Karpas-422 (cell line): ENCODE data around the gene FNIP1. TPM values are rescaled to one million over a fixed set of nuclear protein-coding genes. Genes with fewer than 3 reads are reported as not detected.
"Not testable (repeated sequence)": the region's sequence is repeated elsewhere in the genome, so short reads cannot be mapped to it uniquely, and the experiment has no call there.

Source experiments
- DNase-seq: peaks from one replicate; pipeline ENCODE4 v3.0.0-alpha.2; 2015
- H2AFZ ChIP-seq: fragments of 200-600 bp; sonication (generic); 2 replicates; pipeline ENCODE4 v1.6.1; 2014; ENCODE audit warnings: antibody characterized with exemption, low read length, mixed read lengths
- H3K27ac ChIP-seq: fragments of 200-600 bp; sonication (generic); 2 replicates; pipeline ENCODE4 v1.5.1; 2014; ENCODE audit warnings: mild to moderate bottlenecking, low read length, moderate library complexity
- H3K27me3 ChIP-seq: fragments of 200-600 bp; sonication (generic); 2 replicates; pipeline ENCODE4 v1.6.1; 2014; ENCODE audit warnings: low read length, mixed read lengths
- H3K36me3 ChIP-seq: fragments of 200-600 bp; sonication (generic); 2 replicates; pipeline ENCODE4 v1.6.1; 2014; ENCODE audit warnings: low read length, mixed read lengths; ENCODE audit not compliant: insufficient read depth
- H3K4me1 ChIP-seq: fragments of 200-600 bp; sonication (generic); 2 replicates; pipeline ENCODE4 v1.6.1; 2014; ENCODE audit warnings: mild to moderate bottlenecking, low read length, mixed read lengths
- H3K4me2 ChIP-seq: fragments of 200-600 bp; sonication (generic); 2 replicates; pipeline ENCODE4 v1.6.1; 2014; ENCODE audit warnings: low read length, low read depth, mild to moderate bottlenecking; ENCODE audit not compliant: poor library complexity, severe bottlenecking
- H3K4me3 ChIP-seq: fragments of 200-600 bp; sonication (generic); 2 replicates; pipeline ENCODE4 v1.5.1; 2014; ENCODE audit warnings: mild to moderate bottlenecking, antibody characterized with exemption, low read length, mixed read lengths
- H3K79me2 ChIP-seq: fragments of 200-600 bp; sonication (generic); 2 replicates; pipeline ENCODE4 v1.6.1; 2014; ENCODE audit warnings: mild to moderate bottlenecking, low read length, mixed read lengths
- H3K9ac ChIP-seq: fragments of 200-600 bp; sonication (generic); 2 replicates; pipeline ENCODE4 v1.6.0; 2014; ENCODE audit warnings: low read length
- H3K9me2 ChIP-seq: fragments of 200-600 bp; sonication (generic), shearing (Covaris generic); replicated peaks from 2 replicates; pipeline ENCODE4 v1.6.0; 2014; ENCODE audit warnings: mild to moderate bottlenecking, low read length, moderate library complexity; ENCODE audit not compliant: insufficient read depth
- H3K9me3 ChIP-seq: fragments of 300-700, 200-600 bp; sonication (generic); 2 replicates; pipeline ENCODE4 v1.6.1; 2014; ENCODE audit warnings: low read length, mixed read lengths
- H4K20me1 ChIP-seq: fragments of 200-600 bp; sonication (generic); 2 replicates; pipeline ENCODE4 v1.6.1; 2014; ENCODE audit warnings: mild to moderate bottlenecking, antibody characterized with exemption, low read length, low read depth; ENCODE audit not compliant: insufficient read depth
- total RNA-seq: library from RNA; depleted of rRNA; stranded (reverse); fragments of >200 nt; shearing (Covaris generic); gene quantifications from 2 replicates; pipeline ENCODE4 v1.2.3, GENCODE V29; 2014; ENCODE audit warnings: low replicate concordance

Gene FNIP1
- total RNA-seq, 1 experiment from 2014 or later: 56.2 TPM

GRCh38 chr5:131718487-131719014, 78.3 kb downstream of the FNIP1 start:
- no peaks in the 10 kb centered on the region for H3K4me1 ChIP-seq
- no peak overlapping the region for H3K4me3 ChIP-seq
- no peak overlapping the region for H3K27ac ChIP-seq
- H3K9ac ChIP-seq: no peak overlapping the region
- no peak for DNase-seq
- H3K9me3 ChIP-seq: no peaks in the 10 kb centered on the region
- no peak overlapping the region for H3K4me2 ChIP-seq
- no peaks in the 10 kb centered on the region for H4K20me1 ChIP-seq
- H3K79me2 ChIP-seq: peaks cover 57% of the 10 kb centered on the region
- H3K27me3 ChIP-seq: no peaks in the 10 kb centered on the region
- no peak overlapping the region for H2AFZ ChIP-seq
- no peaks in the 10 kb centered on the region for H3K9me2 ChIP-seq
- peaks cover 9% of the 10 kb centered on the region for H3K36me3 ChIP-seq

GRCh38 chr5:131717164-131717563, 79.7 kb downstream of the FNIP1 start:
- not testable (repeated sequence) for H3K4me2 ChIP-seq

GRCh38 chr5:131716650-131717049, 80.2 kb downstream of the FNIP1 start:
- no peak overlapping the region for H3K4me2 ChIP-seq
- no peak overlapping the region for H2AFZ ChIP-seq
- no peaks in the 10 kb centered on the region for H3K27me3 ChIP-seq
- no peaks in the 10 kb centered on the region for H3K4me1 ChIP-seq
- H3K9me2 ChIP-seq: no peaks in the 10 kb centered on the region
- H3K79me2 ChIP-seq: peaks cover 41% of the 10 kb centered on the region
- no peak for DNase-seq
- H3K9me3 ChIP-seq: no peaks in the 10 kb centered on the region
- no peaks in the 10 kb centered on the region for H4K20me1 ChIP-seq
- H3K4me3 ChIP-seq: no peak overlapping the region
- no peak overlapping the region for H3K9ac ChIP-seq
- H3K36me3 ChIP-seq: peaks cover 9% of the 10 kb centered on the region
- H3K27ac ChIP-seq: no peak overlapping the region

More at GRCh38 chr5:131717164-131717563, 79.7 kb downstream of the FNIP1 start:
- H3K4me1 ChIP-seq, H3K4me3 ChIP-seq, H3K9ac ChIP-seq, DNase-seq, H2AFZ ChIP-seq, H3K36me3 ChIP-seq, H4K20me1 ChIP-seq, H3K9me3 ChIP-seq, H3K27ac ChIP-seq, H3K27me3 ChIP-seq, H3K9me2 ChIP-seq: not testable (repeated sequence)
- H3K79me2 ChIP-seq: peaks cover 46% of the 10 kb centered on the region

- Histone ChIP-seq H3K9me3 (no peaks in the 10 kb centered on the region), H3K27ac (no peak overlapping the region), H3K79me2 (peaks cover 12% of the 10 kb centered on the region; the same call in 1 of the 2 replicates), H3K9me2 (no peaks in the 10 kb centered on the region), H3K27me3 (no peaks in the 10 kb centered on the region), H3K4me2 (no peak overlapping the region), H3K36me3 (peaks cover 16% of the 10 kb centered on the region; the same call in 1 of the 2 replicates), H3K4me1 (no peaks in the 10 kb centered on the region), H3K9ac (no peak overlapping the region), H3K4me3 (no peak overlapping the region), H4K20me1 (no peaks in the 10 kb centered on the region), H2AFZ (no peak overlapping the region)
- no peak for DNase-seq
Observed at GRCh38 chr5:131710391-131710790, 86.4 kb downstream of the FNIP1 start.

GRCh38 chr5:131709043-131709442, 87.8 kb downstream of the FNIP1 start:
- Histone ChIP-seq H3K9ac (no peak overlapping the region), H3K27ac (no peak overlapping the region)
- no peak for DNase-seq

GRCh38 chr5:131706281-131706680, 90.5 kb downstream of the FNIP1 start:
- peaks cover 9% of the 10 kb centered on the region for H3K79me2 ChIP-seq
- no peak overlapping the region for H2AFZ ChIP-seq
- H4K20me1 ChIP-seq: no peaks in the 10 kb centered on the region
- H3K9me2 ChIP-seq: no peaks in the 10 kb centered on the region
- H3K27me3 ChIP-seq: no peaks in the 10 kb centered on the region
- H3K9ac ChIP-seq: no peak overlapping the region
- no peak for DNase-seq
- peaks cover 39% of the 10 kb centered on the region; the same call in 1 of the 2 replicates for H3K36me3 ChIP-seq
- no peak overlapping the region for H3K27ac ChIP-seq
- H3K9me3 ChIP-seq: no peaks in the 10 kb centered on the region
- no peaks in the 10 kb centered on the region for H3K4me1 ChIP-seq
- H3K4me2 ChIP-seq: no peak overlapping the region
- H3K4me3 ChIP-seq: no peak overlapping the region

More at GRCh38 chr5:131709043-131709442, 87.8 kb downstream of the FNIP1 start:
- Histone ChIP-seq H3K36me3 (peaks cover 17% of the 10 kb centered on the region; the same call in 1 of the 2 replicates), H2AFZ (no peak overlapping the region), H3K4me3 (no peak overlapping the region), H3K27me3 (no peaks in the 10 kb centered on the region), H3K79me2 (peaks cover 7% of the 10 kb centered on the region; the same call in 1 of the 2 replicates), H3K4me2 (no peak overlapping the region), H3K4me1 (no peaks in the 10 kb centered on the region), H4K20me1 (no peaks in the 10 kb centered on the region), H3K9me2 (no peaks in the 10 kb centered on the region), H3K9me3 (no peaks in the 10 kb centered on the region)

GRCh38 chr5:131694926-131695325, 101.9 kb downstream of the FNIP1 start:
- peaks cover 46% of the 10 kb centered on the region for H3K36me3 ChIP-seq
- H2AFZ ChIP-seq: no peak overlapping the region
- H3K9me3 ChIP-seq: no peaks in the 10 kb centered on the region
- DNase-seq: no peak
- no peaks in the 10 kb centered on the region for H3K27me3 ChIP-seq
- H3K79me2 ChIP-seq: peaks cover 47% of the 10 kb centered on the region
- no peaks in the 10 kb centered on the region for H4K20me1 ChIP-seq
- no peak overlapping the region for H3K27ac ChIP-seq
- no peaks in the 10 kb centered on the region for H3K9me2 ChIP-seq
- no peak overlapping the region for H3K9ac ChIP-seq
- no peak overlapping the region for H3K4me2 ChIP-seq
- no peak overlapping the region for H3K4me3 ChIP-seq
- H3K4me1 ChIP-seq: no peaks in the 10 kb centered on the region

GRCh38 chr5:131693894-131694293, 102.9 kb downstream of the FNIP1 start:
- peaks cover 48% of the 10 kb centered on the region for H3K79me2 ChIP-seq
- H4K20me1 ChIP-seq: no peaks in the 10 kb centered on the region
- no peak overlapping the region for H3K4me3 ChIP-seq
- H3K9me3 ChIP-seq: no peaks in the 10 kb centered on the region
- no peak overlapping the region for H3K27ac ChIP-seq
- no peak for DNase-seq
- H3K4me2 ChIP-seq: no peak overlapping the region
- no peaks in the 10 kb centered on the region for H3K4me1 ChIP-seq
- H3K36me3 ChIP-seq: peaks cover 44% of the 10 kb centered on the region
- no peaks in the 10 kb centered on the region for H3K27me3 ChIP-seq
- no peak overlapping the region for H2AFZ ChIP-seq
- H3K9ac ChIP-seq: no peak overlapping the region
- H3K9me2 ChIP-seq: no peaks in the 10 kb centered on the region
